Panc1 (cell line): ENCODE data around the gene CHRNE.

Experiments used
- CTCF ChIP-seq: fragments of 450-650 bp; IDR thresholded peaks from 2 replicates; pipeline ENCODE4 v1.5.1; 2017; ENCODE audit warnings: mild to moderate bottlenecking
- POLR2AphosphoS5 ChIP-seq: IDR thresholded peaks from 2 replicates; pipeline ENCODE4 v1.6.1; 2012; ENCODE audit warnings: mild to moderate bottlenecking, low read depth, low read length, moderate library complexity

- TF ChIP-seq CTCF (no peak), POLR2AphosphoS5 (no peak)
These were observed 39.6 kb downstream of the CHRNE start for GRCh38 chr17:4863321-4863720.
